GM06990 (cell line): Measurements from ENCODE around the gene ETV6.

Experiments
- DNase-seq: peaks from one replicate; pipeline ENCODE4 v3.0.0-alpha.2; 2011; ENCODE audit not compliant: insufficient read length; ENCODE audit errors: extremely low read depth
- H3K27me3 ChIP-seq: replicated peaks from 2 replicates; pipeline ENCODE4 v1.6.0; 2011; ENCODE audit warnings: low read length; ENCODE audit not compliant: control insufficient read depth, insufficient read depth
- H3K36me3 ChIP-seq: 2 replicates; pipeline ENCODE4 v1.5.1; 2011; ENCODE audit warnings: low read length; ENCODE audit not compliant: control insufficient read depth, insufficient read depth
- H3K4me3 ChIP-seq: replicated peaks from 2 replicates; pipeline ENCODE4 v1.5.1; 2011; ENCODE audit warnings: low read depth, mild to moderate bottlenecking, control low read depth, low read length
- CTCF ChIP-seq: IDR thresholded peaks from 2 replicates; pipeline ENCODE4 v1.5.1; 2011; ENCODE audit warnings: low read length, control low read depth, mild to moderate bottlenecking, inconsistent platforms; ENCODE audit not compliant: insufficient read depth, poor library complexity, severe bottlenecking

Gene ETV6

GRCh38 chr12:11856971-11857370 lies 207.5 kb downstream of the ETV6 start:
- peaks cover 23% of the 10 kb centered on the region for H3K36me3 ChIP-seq
- no peak for DNase-seq

GRCh38 chr12:11859705-11860425 lies 210.4 kb downstream of the ETV6 start:
- no peak for TF ChIP-seq CTCF
- H3K36me3 ChIP-seq = peaks cover 22% of the 10 kb centered on the region
- no peak for DNase-seq
- no peak overlapping the region for H3K4me3 ChIP-seq
- no peaks in the 10 kb centered on the region for H3K27me3 ChIP-seq

More at GRCh38 chr12:11856971-11857370, 207.5 kb downstream of the ETV6 start:
- no peak overlapping the region for H3K4me3 ChIP-seq
- no peaks in the 10 kb centered on the region for H3K27me3 ChIP-seq
- no peak for TF ChIP-seq CTCF

GRCh38 chr12:11861155-11861863 lies 211.8 kb downstream of the ETV6 start:
- no peak for DNase-seq
- H3K4me3 ChIP-seq = no peak overlapping the region

DNA sequence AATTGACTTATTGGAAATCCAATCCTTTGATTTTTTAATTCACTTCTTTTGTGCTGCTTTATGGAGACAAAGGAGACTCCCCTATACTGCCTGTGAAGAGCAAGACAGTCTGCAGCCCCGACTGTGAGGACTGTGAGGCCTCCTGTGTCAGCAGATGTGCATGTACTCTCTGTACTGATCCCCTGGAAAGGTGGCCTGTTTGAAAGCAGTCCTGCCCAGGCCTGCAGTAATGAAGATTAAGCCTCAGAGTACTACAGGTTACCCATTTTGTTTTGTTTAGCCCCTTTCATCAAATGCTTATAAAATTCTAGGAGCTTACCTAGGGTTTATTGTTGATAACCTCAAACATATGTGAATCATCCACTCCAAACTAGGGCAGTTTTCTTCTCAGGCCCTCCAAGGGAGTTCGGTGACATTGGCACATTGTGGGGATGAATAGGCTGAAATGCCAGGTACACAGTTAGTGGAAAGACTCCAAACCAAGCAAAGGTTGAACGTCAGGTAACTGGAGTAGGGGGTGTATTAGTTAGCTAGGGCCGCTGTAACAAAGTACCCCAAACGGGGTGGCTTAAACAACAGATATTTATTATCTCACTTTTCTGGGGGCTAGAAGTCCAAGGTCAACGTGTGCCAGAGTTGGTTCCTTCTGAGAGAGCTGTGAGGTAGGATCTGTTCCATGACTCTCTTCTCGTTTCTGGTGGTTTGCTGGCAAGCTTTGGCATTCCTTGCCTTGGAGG lies 212.6 kb downstream of the ETV6 start:
- Histone ChIP-seq H3K36me3 (peaks cover 16% of the 10 kb centered on the region), H3K4me3 (no peak overlapping the region), H3K27me3 (no peaks in the 10 kb centered on the region)
- DNase-seq = no peak
- TF ChIP-seq CTCF = no peak

More at GRCh38 chr12:11861155-11861863, 211.8 kb downstream of the ETV6 start:
- Histone ChIP-seq H3K36me3 (peaks cover 20% of the 10 kb centered on the region), H3K27me3 (no peaks in the 10 kb centered on the region)
- TF ChIP-seq CTCF = no peak

- Histone ChIP-seq H3K27me3 (no peaks in the 10 kb centered on the region), H3K36me3 (peaks cover 17% of the 10 kb centered on the region), H3K4me3 (no peak overlapping the region)
- TF ChIP-seq CTCF = no peak
- DNase-seq = no peak
Measured at GRCh38 chr12:11862798-11863197, 213.3 kb downstream of the ETV6 start.
